Measurements from ENCODE around the gene CRB3. TPM values are rescaled to one million over a fixed set of nuclear protein-coding genes. Genes with fewer than 3 reads are reported as not detected.

CRB3 gene
- polyA plus RNA-seq, 4 donors: 54.8 to 120 (median 94.8) TPM

DNA sequence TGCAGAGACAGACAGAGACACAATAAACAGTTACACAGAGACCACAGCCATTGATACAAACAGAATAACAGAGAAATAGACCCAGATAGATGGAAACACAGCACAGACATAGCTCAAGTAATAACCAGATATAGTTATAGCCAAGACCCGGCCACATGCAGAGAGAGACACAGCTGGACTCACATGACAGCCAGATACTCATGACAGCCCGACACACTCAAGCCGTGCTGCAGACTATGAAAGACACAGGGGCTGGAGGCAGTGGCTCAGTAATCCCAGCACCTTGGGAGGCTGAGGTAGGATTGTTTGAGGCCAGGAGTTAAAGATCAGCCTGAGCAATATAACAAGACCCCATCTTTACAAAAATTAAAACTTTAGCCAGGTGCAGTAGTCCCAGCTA lies 19.2 kb downstream of the CRB3 start:
- 58 to 62% (median 59%) methylated on average over 3 of the region's 3 CpGs for WGBS, 3 donors
- no peak for DNase-seq
- Histone ChIP-seq H3K9me3 (ENCODE audit: control insufficient read depth in 2 of 2, insufficient read depth in 1 of 2, low read depth in 1 of 2, low read length in 1 of 2) (peaks cover 0 to 8% of the 10 kb centered on the region in 2 donors), H3K27ac (ENCODE audit: low read depth in 1 of 3, low read length in 2 of 3) (no peak overlapping the region), H3K36me3 (ENCODE audit: control insufficient read depth in 3 of 3, insufficient read depth in 2 of 3, low read depth in 1 of 3, low read length in 3 of 3) (no peaks in the 10 kb centered on the region), H3K4me1 (ENCODE audit: control insufficient read depth in 3 of 3, insufficient read depth in 2 of 3, low read depth in 1 of 3, low read length in 2 of 3) (no peaks in the 10 kb centered on the region), H3K4me3 (ENCODE audit: low read depth in 1 of 3, low read length in 3 of 3) (no peak overlapping the region), H3K27me3 (ENCODE audit: control insufficient read depth in 3 of 3, insufficient read depth in 3 of 3, low read length in 3 of 3) (no peaks in the 10 kb centered on the region)
- no peak for FAIRE-seq

DNA sequence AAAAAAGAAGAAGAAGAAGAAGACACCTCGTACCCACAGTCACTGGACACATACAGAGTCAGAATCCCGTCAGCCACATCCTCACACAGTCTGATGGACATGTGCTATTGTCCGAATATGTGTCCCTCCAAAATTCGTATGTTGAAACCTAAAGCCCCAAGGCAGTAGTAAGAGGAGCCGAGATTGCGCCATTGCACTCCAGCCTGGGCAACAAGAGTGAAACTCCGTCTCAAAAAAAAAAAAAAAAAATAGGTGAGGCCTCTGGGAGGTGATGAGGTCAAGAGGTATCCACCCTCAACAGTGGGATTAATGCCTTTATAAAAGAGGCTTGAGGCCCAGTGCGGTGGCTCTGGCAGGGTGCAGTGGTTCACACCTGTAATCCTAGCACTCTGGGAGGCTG lies 20.2 kb downstream of the CRB3 start:
- H3K27ac ChIP-seq (ENCODE audit: low read depth in 1 of 3, low read length in 2 of 3): no peak overlapping the region
- WGBS, 3 donors: 76 to 90% (median 78%) methylated on average over 8 of the region's 8 CpGs

DNA sequence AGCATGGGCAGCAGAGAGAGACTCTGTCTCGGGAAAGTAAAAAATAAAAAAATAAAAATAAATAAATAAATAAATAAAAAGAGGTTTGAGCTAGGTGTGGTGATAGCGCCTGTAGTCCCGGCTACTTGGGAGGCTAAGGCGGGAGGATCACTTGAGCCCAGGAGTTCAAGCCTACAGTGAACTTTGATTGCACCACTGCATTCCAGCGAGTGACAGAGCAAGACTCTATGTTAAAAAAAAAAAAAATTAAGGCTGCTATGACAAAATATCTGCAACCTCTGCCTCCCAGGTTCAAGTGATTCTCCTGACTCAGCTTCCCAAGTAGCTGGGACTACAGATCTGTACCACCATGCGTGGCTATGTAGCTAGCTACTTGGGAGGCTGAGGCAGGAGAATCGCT lies 20.8 kb downstream of the CRB3 start:
- 56 to 87% (median 76%) methylated on average over 7 of the region's 7 CpGs for WGBS, 3 donors
- FAIRE-seq: no peak

More for the DNA sequence above, 20.2 kb downstream of the CRB3 start:
- FAIRE-seq (no peak), DNase-seq (no peak)
- no peaks in the 10 kb centered on the region for H3K36me3 ChIP-seq (ENCODE audit: control insufficient read depth in 3 of 3, insufficient read depth in 2 of 3, low read depth in 1 of 3, low read length in 3 of 3)
- H3K4me3 ChIP-seq (ENCODE audit: low read depth in 1 of 3, low read length in 3 of 3): no peak overlapping the region
- H3K4me1 ChIP-seq (ENCODE audit: control insufficient read depth in 3 of 3, insufficient read depth in 2 of 3, low read depth in 1 of 3, low read length in 2 of 3): no peaks in the 10 kb centered on the region
- peaks cover 0 to under 1% of the 10 kb centered on the region in 2 donors for H3K9me3 ChIP-seq (ENCODE audit: control insufficient read depth in 2 of 2, insufficient read depth in 1 of 2, low read depth in 1 of 2, low read length in 1 of 2)
- no peaks in the 10 kb centered on the region for H3K27me3 ChIP-seq (ENCODE audit: control insufficient read depth in 3 of 3, insufficient read depth in 3 of 3, low read length in 3 of 3)

DNA sequence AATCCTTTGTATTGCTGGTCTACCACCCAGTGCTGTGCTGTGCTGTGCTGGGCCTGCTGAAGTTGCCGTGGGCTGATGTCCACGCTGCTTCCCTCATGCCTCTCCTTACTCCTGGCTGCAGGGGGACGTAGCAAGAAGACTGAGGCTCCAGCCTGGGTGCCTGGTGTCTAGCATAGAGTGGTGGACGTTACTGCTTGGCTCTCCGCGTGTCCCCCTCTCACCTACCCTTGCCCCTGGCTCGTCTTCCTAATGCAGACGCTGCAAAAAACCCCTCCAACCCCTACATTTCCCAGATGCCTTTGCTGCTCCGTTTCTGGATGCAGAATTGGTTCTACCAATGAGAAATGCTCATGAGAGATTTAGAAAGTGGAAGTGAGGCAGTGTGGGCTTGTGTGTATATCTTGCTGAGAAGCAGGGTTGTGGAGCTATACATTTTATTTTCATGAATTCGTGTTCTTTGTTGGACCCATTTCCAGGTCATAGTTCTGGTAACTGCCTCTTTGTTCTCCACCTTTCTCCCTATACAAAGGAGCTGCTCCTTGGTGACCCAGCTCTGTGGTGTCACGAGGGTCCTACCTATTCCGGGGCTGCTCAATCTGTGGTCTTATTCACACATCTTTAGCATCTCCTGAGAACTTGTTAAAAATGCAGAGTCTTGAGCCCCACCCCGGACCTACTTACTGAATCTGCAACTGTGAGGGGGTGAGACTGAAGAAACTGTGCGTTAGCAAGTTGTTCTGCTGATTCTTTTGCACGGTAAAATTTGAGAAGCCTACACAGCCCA lies 25.4 kb downstream of the CRB3 start:
- H3K36me3 ChIP-seq (ENCODE audit: control insufficient read depth in 3 of 3, insufficient read depth in 2 of 3, low read depth in 1 of 3, low read length in 3 of 3): no peaks in the 10 kb centered on the region
- H3K27me3 ChIP-seq (ENCODE audit: control insufficient read depth in 3 of 3, insufficient read depth in 3 of 3, low read length in 3 of 3): peaks cover 0 to 2% (median 0%) of the 10 kb centered on the region in 3 donors
- no peak for FAIRE-seq
- WGBS, 3 donors: 35 to 45% (median 38%) methylated on average over 15 of the region's 15 CpGs
- H3K27ac ChIP-seq (ENCODE audit: low read depth in 1 of 3, low read length in 2 of 3): no peak overlapping the region
- no peak overlapping the region for H3K4me3 ChIP-seq (ENCODE audit: low read depth in 1 of 3, low read length in 3 of 3)
- no peak for DNase-seq
- no peaks in the 10 kb centered on the region for H3K4me1 ChIP-seq (ENCODE audit: control insufficient read depth in 3 of 3, insufficient read depth in 2 of 3, low read depth in 1 of 3, low read length in 2 of 3)
- H3K9me3 ChIP-seq (ENCODE audit: control insufficient read depth in 2 of 2, insufficient read depth in 1 of 2, low read depth in 1 of 2, low read length in 1 of 2): peaks cover 0 to 6% of the 10 kb centered on the region in 2 donors

More for the DNA sequence above, 20.8 kb downstream of the CRB3 start:
- H3K36me3 ChIP-seq (ENCODE audit: control insufficient read depth in 3 of 3, insufficient read depth in 2 of 3, low read depth in 1 of 3, low read length in 3 of 3): no peaks in the 10 kb centered on the region
- no peaks in the 10 kb centered on the region for H3K4me1 ChIP-seq (ENCODE audit: control insufficient read depth in 3 of 3, insufficient read depth in 2 of 3, low read depth in 1 of 3, low read length in 2 of 3)
- no peaks in the 10 kb centered on the region for H3K27me3 ChIP-seq (ENCODE audit: control insufficient read depth in 3 of 3, insufficient read depth in 3 of 3, low read length in 3 of 3)
- H3K4me3 ChIP-seq (ENCODE audit: low read depth in 1 of 3, low read length in 3 of 3): no peak overlapping the region
- no peaks in the 10 kb centered on the region for H3K9me3 ChIP-seq (ENCODE audit: control insufficient read depth in 2 of 2, insufficient read depth in 1 of 2, low read depth in 1 of 2, low read length in 1 of 2)
- no peak for DNase-seq
- H3K27ac ChIP-seq (ENCODE audit: low read depth in 1 of 3, low read length in 2 of 3): no peak overlapping the region

DNA sequence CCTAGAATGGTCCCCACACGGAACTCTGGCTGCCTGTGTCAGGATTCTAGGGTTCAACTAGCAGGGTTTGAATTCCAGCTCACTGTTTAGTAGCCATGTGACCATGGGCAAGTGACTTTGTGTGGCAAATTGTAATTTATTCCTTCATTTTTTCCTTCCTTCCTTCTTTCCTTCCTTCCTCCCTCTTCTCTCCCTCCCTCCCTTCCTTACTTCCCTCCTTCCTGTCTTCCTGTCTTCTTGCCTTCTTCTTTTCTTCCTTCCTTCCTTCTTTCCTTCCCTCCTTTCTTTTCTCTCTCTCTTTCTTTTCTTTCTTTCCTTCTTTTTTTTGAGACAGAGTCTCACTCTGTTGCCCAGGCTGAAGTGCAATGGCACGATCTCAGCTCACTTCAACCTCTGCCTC lies 26.1 kb downstream of the CRB3 start:
- no peak overlapping the region for H3K4me3 ChIP-seq (ENCODE audit: low read depth in 1 of 3, low read length in 3 of 3)
- DNase-seq (no peak), FAIRE-seq (no peak)
- no peaks in the 10 kb centered on the region for H3K36me3 ChIP-seq (ENCODE audit: control insufficient read depth in 3 of 3, insufficient read depth in 2 of 3, low read depth in 1 of 3, low read length in 3 of 3)
- WGBS, 3 donors: 60 to 72% (median 61%) methylated on average over 2 of the region's 2 CpGs
- H3K27ac ChIP-seq (ENCODE audit: low read depth in 1 of 3, low read length in 2 of 3): no peak overlapping the region
- peaks cover 0 to 2% (median 0%) of the 10 kb centered on the region in 3 donors for H3K27me3 ChIP-seq (ENCODE audit: control insufficient read depth in 3 of 3, insufficient read depth in 3 of 3, low read length in 3 of 3)
- H3K9me3 ChIP-seq (ENCODE audit: control insufficient read depth in 2 of 2, insufficient read depth in 1 of 2, low read depth in 1 of 2, low read length in 1 of 2): peaks cover 0 to 6% of the 10 kb centered on the region in 2 donors
- H3K4me1 ChIP-seq (ENCODE audit: control insufficient read depth in 3 of 3, insufficient read depth in 2 of 3, low read depth in 1 of 3, low read length in 2 of 3): no peaks in the 10 kb centered on the region

DNA sequence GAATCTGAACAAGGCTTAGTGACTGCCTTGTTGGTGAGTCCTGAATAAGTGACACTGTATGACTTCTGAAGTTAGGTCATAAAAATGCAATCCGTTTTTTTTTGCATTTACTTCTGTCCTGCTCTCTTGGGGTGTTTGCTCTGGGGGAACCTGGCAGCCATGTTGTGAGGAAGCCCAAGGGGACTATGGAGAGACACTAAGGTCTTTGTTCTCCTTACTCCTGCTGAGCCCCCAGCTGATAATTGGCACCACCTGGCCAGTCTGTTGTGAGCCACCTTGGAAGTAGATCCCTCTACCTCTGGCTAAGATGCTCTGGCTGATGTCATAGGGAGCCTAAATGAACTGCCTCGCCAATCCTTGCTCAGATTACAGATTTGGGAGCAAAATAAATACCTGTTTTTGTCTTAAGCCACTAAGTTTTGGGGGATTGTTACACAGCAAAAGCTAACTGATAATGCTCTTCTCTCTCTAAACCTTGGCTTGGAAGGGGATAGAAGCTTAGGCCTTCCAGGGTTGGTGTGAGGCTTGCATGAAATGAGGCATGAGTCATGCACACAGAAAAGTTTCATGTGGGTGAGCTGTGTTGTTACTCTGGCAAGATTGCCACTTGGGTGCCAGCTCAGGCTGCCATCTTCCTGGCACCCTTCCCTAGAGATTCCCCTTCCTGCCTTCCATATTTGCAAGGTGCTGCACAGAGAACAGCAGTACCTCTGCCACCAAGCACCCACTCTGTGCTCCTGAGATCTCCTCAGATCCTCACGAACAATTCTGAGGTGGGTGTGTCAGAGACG lies 27.9 kb downstream of the CRB3 start:
- FAIRE-seq: no peak
- 76 to 83% (median 77%) methylated on average over 4 of the region's 4 CpGs for WGBS, 3 donors
- no peak for DNase-seq

DNA sequence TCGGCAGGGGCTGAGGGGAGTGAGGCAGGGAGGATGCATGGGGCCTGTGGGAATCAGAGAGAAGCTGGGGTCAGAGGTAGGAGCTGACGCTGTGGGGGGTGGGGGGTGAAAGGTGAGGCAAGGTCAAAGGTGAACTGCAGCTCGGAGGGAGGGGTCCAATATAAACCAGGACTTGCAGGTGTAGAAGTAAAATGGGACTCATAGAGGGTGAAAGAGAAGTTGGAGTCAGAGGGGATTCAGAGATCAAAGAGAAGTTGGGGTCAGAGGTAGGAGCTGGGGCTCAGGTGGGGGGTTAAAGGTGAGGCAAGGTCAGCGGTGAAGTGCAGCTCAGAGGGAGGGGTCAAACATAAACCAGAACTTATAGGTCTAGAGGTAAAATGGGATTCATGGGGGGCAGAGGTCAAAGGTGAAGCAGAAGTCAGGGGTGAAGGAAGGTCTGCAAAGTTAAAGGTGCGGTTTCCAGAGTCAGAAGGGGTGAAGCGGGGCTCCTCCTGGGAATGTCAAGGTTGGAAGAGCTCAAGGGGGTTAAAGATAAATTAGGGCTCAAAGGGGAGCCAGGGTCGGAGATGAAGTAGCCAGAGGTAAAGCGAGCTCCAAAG lies 30.5 kb downstream of the CRB3 start:
- Histone ChIP-seq H3K4me3 (ENCODE audit: low read depth in 1 of 3, low read length in 3 of 3) (no peak overlapping the region), H3K9me3 (ENCODE audit: control insufficient read depth in 2 of 2, insufficient read depth in 1 of 2, low read depth in 1 of 2, low read length in 1 of 2) (peaks cover 0 to 6% of the 10 kb centered on the region in 2 donors), H3K27ac (ENCODE audit: low read depth in 1 of 3, low read length in 2 of 3) (no peak overlapping the region), H3K36me3 (ENCODE audit: control insufficient read depth in 3 of 3, insufficient read depth in 2 of 3, low read depth in 1 of 3, low read length in 3 of 3) (no peaks in the 10 kb centered on the region), H3K4me1 (ENCODE audit: control insufficient read depth in 3 of 3, insufficient read depth in 2 of 3, low read depth in 1 of 3, low read length in 2 of 3) (no peaks in the 10 kb centered on the region), H3K27me3 (ENCODE audit: control insufficient read depth in 3 of 3, insufficient read depth in 3 of 3, low read length in 3 of 3) (peaks cover 0 to 4% (median 2%) of the 10 kb centered on the region in 3 donors)
- no peak for FAIRE-seq
- DNase-seq: no peak
- 53 to 75% (median 68%) methylated on average over 8 of the region's 8 CpGs for WGBS, 3 donors

More for the DNA sequence above, 27.9 kb downstream of the CRB3 start:
- Histone ChIP-seq H3K27me3 (ENCODE audit: control insufficient read depth in 3 of 3, insufficient read depth in 3 of 3, low read length in 3 of 3) (peaks cover 0 to 2% (median 0%) of the 10 kb centered on the region in 3 donors), H3K4me3 (ENCODE audit: low read depth in 1 of 3, low read length in 3 of 3) (no peak overlapping the region), H3K9me3 (ENCODE audit: control insufficient read depth in 2 of 2, insufficient read depth in 1 of 2, low read depth in 1 of 2, low read length in 1 of 2) (peaks cover 0 to 6% of the 10 kb centered on the region in 2 donors), H3K36me3 (ENCODE audit: control insufficient read depth in 3 of 3, insufficient read depth in 2 of 3, low read depth in 1 of 3, low read length in 3 of 3) (no peaks in the 10 kb centered on the region), H3K4me1 (ENCODE audit: control insufficient read depth in 3 of 3, insufficient read depth in 2 of 3, low read depth in 1 of 3, low read length in 2 of 3) (no peaks in the 10 kb centered on the region), H3K27ac (ENCODE audit: low read depth in 1 of 3, low read length in 2 of 3) (no peak overlapping the region)

DNA sequence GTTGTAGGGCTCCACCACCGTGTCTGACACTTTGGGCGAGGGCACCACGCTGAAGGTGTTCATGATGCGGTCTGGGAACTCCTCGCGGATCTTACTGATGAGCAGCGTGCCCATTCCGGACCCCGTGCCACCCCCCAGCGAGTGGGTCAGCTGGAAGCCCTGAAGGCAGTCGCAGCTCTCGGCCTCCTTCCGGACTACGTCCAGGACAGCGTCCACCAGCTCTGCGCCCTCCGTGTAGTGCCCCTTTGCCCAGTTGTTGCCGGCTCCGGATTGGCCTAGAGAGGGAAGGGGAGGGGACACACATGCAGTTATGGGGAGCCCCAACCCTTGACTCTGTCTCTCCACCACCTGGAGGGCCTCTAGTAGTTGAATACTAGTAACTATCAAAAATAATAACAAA lies 31.9 kb downstream of the CRB3 start:
- DNase-seq (no peak), FAIRE-seq (no peak)
- no peak overlapping the region for H3K27ac ChIP-seq (ENCODE audit: low read depth in 1 of 3, low read length in 2 of 3)
- peaks cover 0 to 6% of the 10 kb centered on the region in 2 donors for H3K9me3 ChIP-seq (ENCODE audit: control insufficient read depth in 2 of 2, insufficient read depth in 1 of 2, low read depth in 1 of 2, low read length in 1 of 2)
- H3K36me3 ChIP-seq (ENCODE audit: control insufficient read depth in 3 of 3, insufficient read depth in 2 of 3, low read depth in 1 of 3, low read length in 3 of 3): no peaks in the 10 kb centered on the region
- H3K4me1 ChIP-seq (ENCODE audit: control insufficient read depth in 3 of 3, insufficient read depth in 2 of 3, low read depth in 1 of 3, low read length in 2 of 3): no peaks in the 10 kb centered on the region
- WGBS, 3 donors: 95 to 96% (median 95%) methylated on average over 19 of the region's 19 CpGs
- peaks cover 1 to 14% (median 5%) of the 10 kb centered on the region in 3 donors for H3K27me3 ChIP-seq (ENCODE audit: control insufficient read depth in 3 of 3, insufficient read depth in 3 of 3, low read length in 3 of 3)
- H3K4me3 ChIP-seq (ENCODE audit: low read depth in 1 of 3, low read length in 3 of 3): no peak overlapping the region
